ENCODE measurements around the gene CNTN4. TPM values are rescaled to one million over a fixed set of nuclear protein-coding genes. Genes with fewer than 3 reads are reported as not detected.

Gene CNTN4
- total RNA-seq, 1 experiment from 2014 or later = not detected

DNA sequence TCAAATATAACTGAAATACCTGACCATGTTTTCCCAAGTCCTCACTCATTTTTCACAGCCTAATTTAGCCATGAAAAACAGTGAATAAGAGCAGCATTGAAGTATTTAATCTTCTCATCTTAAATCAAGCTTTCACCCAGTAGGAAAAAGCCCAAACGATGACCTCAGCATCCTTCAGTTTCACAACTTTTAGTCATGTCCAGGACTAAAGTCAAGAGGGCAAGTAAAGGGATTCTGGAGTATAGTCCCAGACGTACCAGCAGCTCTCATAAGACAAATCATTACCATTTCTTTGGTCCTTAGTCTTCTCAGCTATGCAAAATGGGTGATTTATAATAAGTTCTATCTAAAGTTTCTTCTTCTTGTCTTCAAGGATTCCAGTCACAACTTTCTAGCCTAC lies 774.2 kb downstream of the CNTN4 start:
- peaks cover 72% of the 10 kb centered on the region for H3K36me3 Mint-ChIP-seq
- H3K9me3 Mint-ChIP-seq = peaks cover 81% of the 10 kb centered on the region
- no peaks in the 10 kb centered on the region for H3K4me1 Mint-ChIP-seq
- ATAC-seq = no peak
- POLR2A ChIA-PET = no interaction called here
- no peak for DNase-seq (ENCODE audit: low spot score)
- CTCF ChIA-PET = no interaction called here
- H3K27me3 Mint-ChIP-seq (ENCODE audit: low read depth) = peaks cover 5% of the 10 kb centered on the region
- H3K4me3 Mint-ChIP-seq = no peak overlapping the region
- TF ChIP-seq, protein P1, sequence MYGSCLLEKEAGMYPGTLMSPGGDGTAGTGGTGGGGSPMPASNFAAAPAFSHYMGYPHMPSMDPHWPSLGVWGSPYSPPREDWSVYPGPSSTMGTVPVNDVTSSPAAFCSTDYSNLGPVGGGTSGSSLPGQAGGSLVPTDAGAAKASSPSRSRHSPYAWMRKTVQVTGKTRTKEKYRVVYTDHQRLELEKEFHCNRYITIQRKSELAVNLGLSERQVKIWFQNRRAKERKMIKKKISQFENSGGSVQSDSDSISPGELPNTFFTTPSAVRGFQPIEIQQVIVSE (CRISPR knock-in tag; IDR thresholded peaks at IDR 0.05; ENCODE audit: borderline replicate concordance) = no peak
- TF ChIP-seq, protein P2, sequence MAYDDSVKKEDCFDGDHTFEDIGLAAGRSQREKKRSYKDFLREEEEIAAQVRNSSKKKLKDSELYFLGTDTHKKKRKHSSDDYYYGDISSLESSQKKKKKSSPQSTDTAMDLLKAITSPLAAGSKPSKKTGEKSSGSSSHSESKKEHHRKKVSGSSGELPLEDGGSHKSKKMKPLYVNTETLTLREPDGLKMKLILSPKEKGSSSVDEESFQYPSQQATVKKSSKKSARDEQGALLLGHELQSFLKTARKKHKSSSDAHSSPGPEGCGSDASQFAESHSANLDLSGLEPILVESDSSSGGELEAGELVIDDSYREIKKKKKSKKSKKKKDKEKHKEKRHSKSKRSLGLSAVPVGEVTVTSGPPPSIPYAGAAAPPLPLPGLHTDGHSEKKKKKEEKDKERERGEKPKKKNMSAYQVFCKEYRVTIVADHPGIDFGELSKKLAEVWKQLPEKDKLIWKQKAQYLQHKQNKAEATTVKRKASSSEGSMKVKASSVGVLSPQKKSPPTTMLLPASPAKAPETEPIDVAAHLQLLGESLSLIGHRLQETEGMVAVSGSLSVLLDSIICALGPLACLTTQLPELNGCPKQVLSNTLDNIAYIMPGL (CRISPR knock-in tag; IDR thresholded peaks at IDR 0.05) = no peak
- TF ChIP-seq RELA (CRISPR knock-in tag; IDR thresholded peaks at IDR 0.05; ENCODE audit: borderline replicate concordance) (no peak), ZNF219 (CRISPR knock-in tag; IDR thresholded peaks at IDR 0.05; ENCODE audit: borderline replicate concordance) (no peak), IRF1 (CRISPR knock-in tag; IDR thresholded peaks at IDR 0.05) (no peak), IRF2 (CRISPR knock-in tag; IDR thresholded peaks at IDR 0.05; ENCODE audit: borderline replicate concordance, low read depth) (no peak), ZNF671 (CRISPR knock-in tag; IDR thresholded peaks at IDR 0.05) (no peak), CBFB (CRISPR knock-in tag; IDR thresholded peaks at IDR 0.05; ENCODE audit: low read depth) (no peak), PRRX2 (CRISPR knock-in tag; IDR thresholded peaks at IDR 0.05) (no peak)
- TF ChIP-seq, protein P3, sequence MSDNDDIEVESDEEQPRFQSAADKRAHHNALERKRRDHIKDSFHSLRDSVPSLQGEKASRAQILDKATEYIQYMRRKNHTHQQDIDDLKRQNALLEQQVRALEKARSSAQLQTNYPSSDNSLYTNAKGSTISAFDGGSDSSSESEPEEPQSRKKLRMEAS (CRISPR knock-in tag; IDR thresholded peaks at IDR 0.05) = no peak
- TF ChIP-seq, protein P4, sequence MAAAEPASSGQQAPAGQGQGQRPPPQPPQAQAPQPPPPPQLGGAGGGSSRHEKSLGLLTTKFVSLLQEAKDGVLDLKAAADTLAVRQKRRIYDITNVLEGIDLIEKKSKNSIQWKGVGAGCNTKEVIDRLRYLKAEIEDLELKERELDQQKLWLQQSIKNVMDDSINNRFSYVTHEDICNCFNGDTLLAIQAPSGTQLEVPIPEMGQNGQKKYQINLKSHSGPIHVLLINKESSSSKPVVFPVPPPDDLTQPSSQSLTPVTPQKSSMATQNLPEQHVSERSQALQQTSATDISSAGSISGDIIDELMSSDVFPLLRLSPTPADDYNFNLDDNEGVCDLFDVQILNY (CRISPR knock-in tag; IDR thresholded peaks at IDR 0.05) = no peak
- TF ChIP-seq, protein P5, sequence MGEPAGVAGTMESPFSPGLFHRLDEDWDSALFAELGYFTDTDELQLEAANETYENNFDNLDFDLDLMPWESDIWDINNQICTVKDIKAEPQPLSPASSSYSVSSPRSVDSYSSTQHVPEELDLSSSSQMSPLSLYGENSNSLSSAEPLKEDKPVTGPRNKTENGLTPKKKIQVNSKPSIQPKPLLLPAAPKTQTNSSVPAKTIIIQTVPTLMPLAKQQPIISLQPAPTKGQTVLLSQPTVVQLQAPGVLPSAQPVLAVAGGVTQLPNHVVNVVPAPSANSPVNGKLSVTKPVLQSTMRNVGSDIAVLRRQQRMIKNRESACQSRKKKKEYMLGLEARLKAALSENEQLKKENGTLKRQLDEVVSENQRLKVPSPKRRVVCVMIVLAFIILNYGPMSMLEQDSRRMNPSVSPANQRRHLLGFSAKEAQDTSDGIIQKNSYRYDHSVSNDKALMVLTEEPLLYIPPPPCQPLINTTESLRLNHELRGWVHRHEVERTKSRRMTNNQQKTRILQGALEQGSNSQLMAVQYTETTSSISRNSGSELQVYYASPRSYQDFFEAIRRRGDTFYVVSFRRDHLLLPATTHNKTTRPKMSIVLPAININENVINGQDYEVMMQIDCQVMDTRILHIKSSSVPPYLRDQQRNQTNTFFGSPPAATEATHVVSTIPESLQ (CRISPR knock-in tag; IDR thresholded peaks at IDR 0.05) = no peak
- no peak overlapping the region for H3K27ac Mint-ChIP-seq

DNA sequence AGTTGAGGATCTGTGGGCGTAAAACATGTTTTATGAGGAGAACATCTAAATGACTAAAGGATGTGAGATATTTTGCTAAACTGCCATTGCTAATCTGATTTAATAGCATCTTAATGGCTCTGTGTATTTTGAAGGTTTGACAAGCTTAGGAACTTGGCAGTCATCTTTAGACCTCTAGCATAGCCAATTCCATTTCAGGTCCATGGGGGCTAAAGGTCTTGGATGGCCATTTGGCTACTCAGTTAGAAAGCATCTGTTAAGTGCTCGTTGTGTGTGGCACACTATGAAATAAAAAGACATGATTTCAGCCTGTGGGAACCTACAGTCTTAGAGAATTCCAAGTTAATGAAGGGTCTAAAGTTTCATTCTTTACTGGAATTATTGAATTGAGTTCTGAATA lies 775.3 kb downstream of the CNTN4 start:
- H3K27ac Mint-ChIP-seq = no peak overlapping the region
- peaks cover 82% of the 10 kb centered on the region for H3K9me3 Mint-ChIP-seq
- ChIA-PET POLR2A (no interaction called here), CTCF (no interaction called here)
- H3K36me3 Mint-ChIP-seq = peaks cover 69% of the 10 kb centered on the region
- DNase-seq (ENCODE audit: low spot score) = no peak
- ATAC-seq = no peak
- H3K4me1 Mint-ChIP-seq = no peaks in the 10 kb centered on the region
- H3K4me3 Mint-ChIP-seq = no peak overlapping the region
- H3K27me3 Mint-ChIP-seq (ENCODE audit: low read depth) = peaks cover 5% of the 10 kb centered on the region
- TF ChIP-seq NFE2L1 (CRISPR knock-in tag; IDR thresholded peaks at IDR 0.05) (no peak), ATF3 (CRISPR knock-in tag; conservative IDR thresholded peaks at IDR 0.05) (no peak), TP53 (CRISPR knock-in tag; IDR thresholded peaks at IDR 0.05) (no peak), GABPB1 (CRISPR knock-in tag; IDR thresholded peaks at IDR 0.05) (no peak), GTF2I (CRISPR knock-in tag; conservative IDR thresholded peaks at IDR 0.05) (no peak), TEAD4 (CRISPR knock-in tag; IDR thresholded peaks at IDR 0.05) (no peak), PRRX2 (CRISPR knock-in tag; IDR thresholded peaks at IDR 0.05) (no peak)
